DOHH2 (cell line): ENCODE data around the gene LRRC70.

Source experiments
- EZH2phosphoT487 ChIP-seq: fragments of 200-600 bp; sonication (generic); IDR thresholded peaks from 2 replicates; pipeline ENCODE4 v1.6.1; 2017; ENCODE audit warnings: borderline replicate concordance, mild to moderate bottlenecking, antibody characterized with exemption, low read length, moderate library complexity, mixed read lengths
- TF ChIP-seq, protein P1 (sequence below): fragments of 200-600 bp; sonication (generic); IDR thresholded peaks from one replicate; pipeline ENCODE4 v1.5.1; 2014; ENCODE audit warnings: antibody characterized with exemption, mild to moderate bottlenecking, low read depth, low read length; ENCODE audit not compliant: poor library complexity, severe bottlenecking

DNA sequence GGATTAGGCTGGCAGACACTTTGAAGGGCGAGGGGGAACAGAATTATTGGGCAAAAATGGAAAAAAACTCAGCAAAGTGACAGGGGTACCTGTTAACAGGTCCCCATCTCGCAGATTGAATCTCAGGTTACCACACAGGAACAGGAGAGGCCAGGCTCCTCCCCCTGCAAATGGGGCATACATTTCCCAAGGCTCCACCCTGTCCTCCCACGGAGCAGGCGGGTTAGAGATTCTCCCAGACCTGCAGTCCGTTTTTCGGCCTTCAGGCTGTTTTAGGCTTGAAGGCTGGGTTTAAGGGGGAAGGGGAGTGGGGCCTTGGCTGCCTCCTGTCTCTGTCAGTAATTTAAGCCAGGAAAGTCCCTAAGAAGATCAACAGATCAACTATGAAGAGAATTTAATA, 42.7 kb downstream of the LRRC70 start:
- TF ChIP-seq, protein P1, sequence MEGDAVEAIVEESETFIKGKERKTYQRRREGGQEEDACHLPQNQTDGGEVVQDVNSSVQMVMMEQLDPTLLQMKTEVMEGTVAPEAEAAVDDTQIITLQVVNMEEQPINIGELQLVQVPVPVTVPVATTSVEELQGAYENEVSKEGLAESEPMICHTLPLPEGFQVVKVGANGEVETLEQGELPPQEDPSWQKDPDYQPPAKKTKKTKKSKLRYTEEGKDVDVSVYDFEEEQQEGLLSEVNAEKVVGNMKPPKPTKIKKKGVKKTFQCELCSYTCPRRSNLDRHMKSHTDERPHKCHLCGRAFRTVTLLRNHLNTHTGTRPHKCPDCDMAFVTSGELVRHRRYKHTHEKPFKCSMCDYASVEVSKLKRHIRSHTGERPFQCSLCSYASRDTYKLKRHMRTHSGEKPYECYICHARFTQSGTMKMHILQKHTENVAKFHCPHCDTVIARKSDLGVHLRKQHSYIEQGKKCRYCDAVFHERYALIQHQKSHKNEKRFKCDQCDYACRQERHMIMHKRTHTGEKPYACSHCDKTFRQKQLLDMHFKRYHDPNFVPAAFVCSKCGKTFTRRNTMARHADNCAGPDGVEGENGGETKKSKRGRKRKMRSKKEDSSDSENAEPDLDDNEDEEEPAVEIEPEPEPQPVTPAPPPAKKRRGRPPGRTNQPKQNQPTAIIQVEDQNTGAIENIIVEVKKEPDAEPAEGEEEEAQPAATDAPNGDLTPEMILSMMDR, result no peak
- TF ChIP-seq EZH2phosphoT487, result no peak
